GM12892 (cell line): ENCODE results near the gene THOC2.
A peak's percentile ranks its signal among the peaks of the same experiment; 100 is the strongest.
"Not testable (repeated sequence)": the region's sequence is repeated elsewhere in the genome, so short reads cannot be mapped to it uniquely, and the experiment has no call there.

Experiments
- DNase-seq: peaks from one replicate; pipeline ENCODE4 v3.0.0; 2011; ENCODE audit not compliant: insufficient read length
- FAIRE-seq: peaks from 2 replicates; lab custom pipeline; 2011; peaks lifted over from hg19 to GRCh38; lab: Jason Lieb, UNC
- POLR2A ChIP-seq: IDR thresholded peaks from 2 replicates; pipeline ENCODE4 v1.6.1; 2011; ENCODE audit warnings: low read depth, low read length, control low read depth
- POLR2AphosphoS5 ChIP-seq: IDR thresholded peaks from 2 replicates; pipeline ENCODE4 v1.6.1; 2011; ENCODE audit warnings: low read depth, low read length, control low read depth
- TAF1 ChIP-seq: IDR thresholded peaks from 2 replicates; pipeline ENCODE4 v1.6.1; 2011; ENCODE audit warnings: low read depth, mild to moderate bottlenecking, control low read depth, low read length, borderline replicate concordance

Gene THOC2

GRCh38 chrX:123590842-123591486 is 141.9 kb downstream of the THOC2 start:
- FAIRE-seq (peak; percentile 50), DNase-seq (no peak)
- TF ChIP-seq POLR2AphosphoS5 (no peak), TAF1 (no peak), POLR2A (no peak)

GRCh38 chrX:123588723-123589122 is 144.1 kb downstream of the THOC2 start:
- no peak for DNase-seq
- no peak for TF ChIP-seq POLR2AphosphoS5
- TF ChIP-seq TAF1, result no peak
- TF ChIP-seq POLR2A, result no peak
- peak; percentile 17 for FAIRE-seq

DNA sequence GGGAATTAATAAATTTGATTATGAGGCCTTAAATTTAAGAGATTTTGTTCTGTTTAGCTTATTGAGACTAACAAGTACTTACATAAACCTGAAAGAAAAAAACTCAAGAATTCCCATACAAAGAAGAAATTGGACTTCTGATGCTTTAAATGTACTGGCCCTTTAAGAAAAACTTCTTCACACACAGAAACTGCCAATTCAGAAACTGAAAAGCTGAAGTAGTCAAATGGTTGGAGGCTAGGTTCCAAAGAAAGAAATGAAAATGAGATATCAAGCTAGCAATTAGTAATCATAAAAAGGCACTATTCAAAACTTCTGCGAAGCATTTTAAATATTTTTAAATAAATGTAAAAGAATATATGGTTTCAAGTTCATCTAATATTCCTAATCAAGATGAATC is 151.3 kb downstream of the THOC2 start:
- FAIRE-seq, result no peak

GRCh38 chrX:123580792-123581191 is 152.1 kb downstream of the THOC2 start:
- no peak for TF ChIP-seq POLR2A
- TF ChIP-seq TAF1, result no peak
- no peak for TF ChIP-seq POLR2AphosphoS5
- no peak for DNase-seq
- FAIRE-seq, result no peak

More for the DNA sequence above, 151.3 kb downstream of the THOC2 start:
- no peak for DNase-seq
- TF ChIP-seq TAF1, result no peak
- TF ChIP-seq POLR2AphosphoS5, result no peak
- TF ChIP-seq POLR2A, result no peak

GRCh38 chrX:123574027-123574426 is 158.8 kb downstream of the THOC2 start:
- not testable (repeated sequence) for FAIRE-seq

DNA sequence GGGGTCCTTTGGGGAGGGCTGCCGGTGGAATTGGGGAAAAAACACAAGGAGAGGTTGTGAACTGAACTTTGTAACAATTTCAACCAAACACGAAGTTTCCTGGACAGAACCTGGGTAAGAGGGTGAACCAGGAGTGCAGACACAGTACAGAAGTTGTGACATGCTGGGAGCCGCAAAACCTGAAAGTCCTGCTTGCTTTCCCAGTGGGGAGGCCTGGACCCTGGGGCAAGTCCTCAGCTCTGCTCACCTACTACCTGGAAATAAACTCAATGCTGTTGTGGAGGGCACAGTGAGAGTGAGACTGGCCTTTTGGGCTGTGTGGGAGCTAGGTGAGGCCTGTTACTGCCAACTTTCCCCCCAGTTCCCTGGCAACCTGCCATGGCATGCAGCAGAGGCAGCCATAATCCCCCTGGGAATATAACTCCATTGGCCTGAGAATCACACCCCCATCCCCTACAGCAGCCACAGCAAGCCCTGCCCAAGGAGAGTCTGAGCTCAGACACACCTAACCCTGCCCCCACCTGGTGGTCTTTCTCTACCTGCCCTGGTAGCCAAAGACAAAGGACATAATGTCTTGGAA is 162.8 kb downstream of the THOC2 start:
- TF ChIP-seq POLR2A, result no peak
- TF ChIP-seq TAF1, result no peak

More at GRCh38 chrX:123574027-123574426, 158.8 kb downstream of the THOC2 start:
- DNase-seq, result not testable (repeated sequence)

GRCh38 chrX:123563167-123563566 is 169.7 kb downstream of the THOC2 start:
- TF ChIP-seq TAF1 (no peak), POLR2A (no peak), POLR2AphosphoS5 (no peak)
- DNase-seq (no peak), FAIRE-seq (no peak)

More for the DNA sequence above, 162.8 kb downstream of the THOC2 start:
- DNase-seq (no peak), FAIRE-seq (no peak)

DNA sequence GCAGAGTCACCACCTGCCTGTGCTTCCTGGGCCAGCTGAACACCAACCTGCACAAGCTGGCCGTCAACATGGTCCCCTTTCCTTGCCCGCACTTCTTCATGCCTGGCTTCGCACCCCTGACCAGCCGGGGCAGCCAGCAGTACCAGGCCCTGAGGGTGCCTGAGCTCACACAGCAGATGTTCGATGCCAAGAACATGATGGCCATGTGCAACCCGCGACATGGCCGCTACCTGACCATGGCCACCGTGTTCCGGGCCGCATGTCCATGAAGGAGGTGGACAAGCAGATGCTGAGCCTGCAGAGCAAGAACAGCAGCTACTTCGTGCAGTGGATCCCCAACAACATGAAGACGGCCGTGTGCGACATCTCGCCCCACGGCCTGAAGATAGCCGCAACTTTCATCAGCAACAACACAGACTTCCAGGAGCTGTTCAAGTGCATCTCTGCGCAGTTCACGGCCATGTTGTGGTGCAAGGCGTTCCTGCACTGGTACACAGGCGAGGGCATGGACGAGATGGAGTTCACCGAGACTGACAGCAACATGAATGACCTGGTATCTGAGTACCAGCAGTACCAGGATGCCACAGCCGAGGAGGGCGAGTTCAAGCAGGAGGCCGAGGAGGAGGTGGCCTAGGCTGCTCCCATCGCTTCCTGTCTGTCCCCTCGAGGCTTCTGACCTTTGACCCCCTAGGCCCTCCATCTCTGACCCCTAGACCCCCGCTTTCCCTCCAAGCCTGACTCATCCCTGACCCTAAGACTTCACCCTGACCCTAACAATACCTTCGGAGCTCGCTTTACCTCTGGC is 170.3 kb downstream of the THOC2 start:
- no peak for TF ChIP-seq POLR2A
- no peak for TF ChIP-seq POLR2AphosphoS5
- no peak for TF ChIP-seq TAF1
- no peak for FAIRE-seq

GRCh38 chrX:123561439-123562215 is 171.2 kb downstream of the THOC2 start:
- DNase-seq (no peak), FAIRE-seq (no peak)
- TF ChIP-seq POLR2AphosphoS5, result no peak
- TF ChIP-seq TAF1, result no peak
- no peak for TF ChIP-seq POLR2A

More for the DNA sequence above, 170.3 kb downstream of the THOC2 start:
- no peak for DNase-seq

GRCh38 chrX:123550829-123551228 is 182.0 kb downstream of the THOC2 start:
- TF ChIP-seq POLR2A (no peak), POLR2AphosphoS5 (no peak), TAF1 (no peak)
- no peak for FAIRE-seq
- no peak for DNase-seq
